Heart right ventricle (tissue), 16 donors: ENCODE data around the gene TMEM222. TPM values are rescaled to one million over a fixed set of nuclear protein-coding genes. Genes with fewer than 3 reads are reported as not detected.

Experiments
- ATAC-seq, 8 donors: fragments of 200-7000 bp; cut with Tn5 transposase; one replicate each; pipeline ENCODE4 v1.9.1; 2020; ENCODE audit warnings: mild to moderate bottlenecking in 8 of 8, moderate library complexity in 8 of 8, moderate number of reproducible peaks in 1 of 8
- DNase-seq, 2 donors: peaks; one replicate each; pipeline ENCODE4 v3.0.0-alpha.2; 2020
- H3K27ac ChIP-seq, 10 donors: fragments of 200-600 bp; sonication (generic) in 2 of 10; one replicate each; pipeline versions ENCODE4 v1.5.0 to v1.8.0; 2020 to 2022; ENCODE audit warnings: mild to moderate bottlenecking in 3 of 10
- H3K27me3 ChIP-seq, 7 donors: fragments of 200-600 bp; one replicate each; pipeline ENCODE4 v1.8.0; 2021 to 2022; ENCODE audit warnings: mild to moderate bottlenecking in 2 of 7
- H3K36me3 ChIP-seq, 9 donors: fragments of 200-600 bp; sonication (generic) in 1 of 9; one replicate each; pipeline versions ENCODE4 v1.5.0 to v1.8.0; 2020 to 2022; ENCODE audit warnings: mild to moderate bottlenecking in 2 of 9
- H3K4me1 ChIP-seq, 9 donors: fragments of 200-600 bp; sonication (generic) in 1 of 9; one replicate each; pipeline versions ENCODE4 v1.5.0 to v1.8.0; 2020 to 2022; ENCODE audit warnings: mild to moderate bottlenecking in 4 of 9
- H3K4me3 ChIP-seq, 10 donors: fragments of 200-600 bp; sonication (generic) in 2 of 10; one replicate each; pipeline versions ENCODE4 v1.5.0 to v1.8.0; 2020 to 2022; ENCODE audit warnings: mild to moderate bottlenecking in 7 of 10, moderate library complexity in 2 of 10
- H3K9me3 ChIP-seq, 11 donors: fragments of 200-600 bp in 10 of 11; sonication (generic) in 2 of 11; one replicate each; pipeline versions ENCODE4 v1.5.0 to v1.8.0; 2013 to 2022; ENCODE audit warnings: mild to moderate bottlenecking in 2 of 11, control low read depth in 1 of 11, moderate library complexity in 1 of 11
- WGBS, 2 donors: extraction: QIAGEN DNeasy Blood & Tissue Kit; methylation state at CpG; one replicate each; pipeline ENCODE4 v1.1.7; 2013; ENCODE audit warnings: inconsistent platforms in 1 of 2; 5-methylcytosine and 5-hydroxymethylcytosine counted together
- intact Hi-C, 10 donors: fragments of 100-400 bp; cut with DNase I; formaldehyde crosslinking; loops; one replicate each; pipeline versions ENCODE4 v1.11.1 to v1.14.2; 2022
- polyA plus RNA-seq, 2 donors: library from polyadenylated mRNA; stranded (reverse); fragments of 200-250 nt; gene quantifications; one replicate each; pipeline ENCODE4 v1.2.3, GENCODE V29; 2013
- total RNA-seq, 10 donors: library from RNA; stranded (reverse); fragmentation: NEBNext Ultra II Directional in 3 of 10; extraction: Animal tissue kit (Norgen Biotek cat#: 25700) in 3 of 10; gene quantifications; one replicate each; pipeline versions ENCODE4 v1.2.1 to v1.2.4, GENCODE V29; 2021 to 2023
- TF ChIP-seq, protein P1 (sequence below), 9 donors: fragments of 200-600 bp; sonication (generic) in 2 of 9; IDR thresholded peaks; one replicate each; pipeline versions ENCODE4 v1.5.0 to v1.8.0; 2021 to 2022; ENCODE audit warnings: antibody characterized with exemption in 9 of 9, mild to moderate bottlenecking in 5 of 9, moderate library complexity in 1 of 9
- donor health status: Arrhythmogenic right ventricular cardiomyopathy.
- donor health status: ischemic (EF 13 %, LVEDD 7.1; RV severe dilation, severe dysfunction).
- donor health status: healthy with polysubstance abuse.
- donor health status: DM: no; HTN: yes; CAD: no.
- donor health status: DM: no; HTN: no; CAD: no.
- donor health status: ischemic (EF 25% LVEDD 6.9; RV normal size, moderate dysfunction).
- donor health status: ischemic (EF 25% LVEDD 5.7; RV mildly dilated, moderate dysfunction).
- donor health status: healthy.
- donor health status: DM: yes; HTN: yes; CAD: no.
- donor health status: Ischemic cardiomyopathy.
- donor health status: ischemic (EF 35%, LVEDD 5.7; RV mildly dilated, moderate dysfunction).
- donor health status: nonischemic (EF 11% LVEDD 7.7; RV severe dilation, severe dysfunction).
- donor health status: DM: yes; HTN: yes; CAD: no.
- donor health status: PGD.
- donor health status: ischemic (EF 29% LVEDD 5.4; RV normal size, mild dysfunction).
- donor health status: nonischemic (EF 23%, LVEDD 6.1; RV moderate dilation, normal function).

Gene TMEM222
- total and polyA plus RNA-seq, 12 donors, result 24.1 to 47.2 (median 26.9) TPM

- DNase-seq (no peak), ATAC-seq (peak in 5 of 8 donors; percentile 27 to 72 (median 65))
- H3K4me1 ChIP-seq, result peaks cover 0 to 6% (median 0%) of the 10 kb centered on the region in 9 donors
- no peaks in the 10 kb centered on the region for H3K9me3 ChIP-seq
- WGBS, 2 donors, result 52 to 69% methylated on average over 5 of the region's 5 CpGs
- intact Hi-C loops, result loop anchor here in 2 of 10 donors (10.0 kb wide), 2 partner anchors 313 to 323 kb away; partner anchors contain the start of gene AHDC1 (in 1 of the 2)
- H3K27me3 ChIP-seq, result no peaks in the 10 kb centered on the region
- TF ChIP-seq, protein P1, sequence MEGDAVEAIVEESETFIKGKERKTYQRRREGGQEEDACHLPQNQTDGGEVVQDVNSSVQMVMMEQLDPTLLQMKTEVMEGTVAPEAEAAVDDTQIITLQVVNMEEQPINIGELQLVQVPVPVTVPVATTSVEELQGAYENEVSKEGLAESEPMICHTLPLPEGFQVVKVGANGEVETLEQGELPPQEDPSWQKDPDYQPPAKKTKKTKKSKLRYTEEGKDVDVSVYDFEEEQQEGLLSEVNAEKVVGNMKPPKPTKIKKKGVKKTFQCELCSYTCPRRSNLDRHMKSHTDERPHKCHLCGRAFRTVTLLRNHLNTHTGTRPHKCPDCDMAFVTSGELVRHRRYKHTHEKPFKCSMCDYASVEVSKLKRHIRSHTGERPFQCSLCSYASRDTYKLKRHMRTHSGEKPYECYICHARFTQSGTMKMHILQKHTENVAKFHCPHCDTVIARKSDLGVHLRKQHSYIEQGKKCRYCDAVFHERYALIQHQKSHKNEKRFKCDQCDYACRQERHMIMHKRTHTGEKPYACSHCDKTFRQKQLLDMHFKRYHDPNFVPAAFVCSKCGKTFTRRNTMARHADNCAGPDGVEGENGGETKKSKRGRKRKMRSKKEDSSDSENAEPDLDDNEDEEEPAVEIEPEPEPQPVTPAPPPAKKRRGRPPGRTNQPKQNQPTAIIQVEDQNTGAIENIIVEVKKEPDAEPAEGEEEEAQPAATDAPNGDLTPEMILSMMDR (IDR thresholded peaks at IDR 0.05), result no peak
- peaks cover 0 to 82% (median 44%) of the 10 kb centered on the region in 9 donors for H3K36me3 ChIP-seq
- H3K4me3 ChIP-seq, result no peak overlapping the region
- peak overlapping the region in 2 of 10 donors; percentile 3 to 10 for H3K27ac ChIP-seq
Measured at GRCh38 chr1:27292106-27292505, 29.9 kb upstream of the TMEM222 start.

DNA sequence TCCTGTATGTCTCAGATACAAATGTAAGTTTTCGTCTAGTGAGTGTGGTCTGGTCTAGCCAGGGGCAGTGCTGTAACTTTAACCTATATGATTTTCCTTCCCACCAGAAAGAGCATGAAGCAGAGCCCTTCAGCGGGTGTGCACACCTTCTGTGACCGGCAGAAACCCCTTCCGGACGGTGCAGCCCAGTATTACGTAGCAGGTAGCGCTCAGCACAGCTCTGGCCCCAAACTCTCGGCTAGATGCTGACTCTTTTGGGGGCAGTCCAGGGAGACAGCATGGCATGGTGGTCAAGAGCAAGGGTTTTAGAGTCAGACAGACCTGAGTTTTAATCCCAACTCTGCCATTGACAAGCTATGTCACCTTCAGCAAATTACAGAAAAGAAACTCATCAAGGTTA lies 28.0 kb upstream of the TMEM222 start:
- TF ChIP-seq, protein P1 (IDR thresholded peaks at IDR 0.05), result no peak
- Histone ChIP-seq H3K27ac (no peak overlapping the region), H3K9me3 (no peaks in the 10 kb centered on the region), H3K4me3 (no peak overlapping the region), H3K27me3 (no peaks in the 10 kb centered on the region), H3K4me1 (peaks cover 0 to 18% (median 7%) of the 10 kb centered on the region in 9 donors), H3K36me3 (peaks cover 0 to 88% (median 50%) of the 10 kb centered on the region in 9 donors)
- 96 to 98% methylated on average over 8 of the region's 8 CpGs for WGBS, 2 donors
- intact Hi-C loops, result loop anchor here in 2 of 10 donors (10.0 kb wide), 2 partner anchors 311 to 321 kb away; partner anchors contain the start of gene AHDC1 (in 1 of the 2)
- no peak for ATAC-seq
- no peak for DNase-seq

DNA sequence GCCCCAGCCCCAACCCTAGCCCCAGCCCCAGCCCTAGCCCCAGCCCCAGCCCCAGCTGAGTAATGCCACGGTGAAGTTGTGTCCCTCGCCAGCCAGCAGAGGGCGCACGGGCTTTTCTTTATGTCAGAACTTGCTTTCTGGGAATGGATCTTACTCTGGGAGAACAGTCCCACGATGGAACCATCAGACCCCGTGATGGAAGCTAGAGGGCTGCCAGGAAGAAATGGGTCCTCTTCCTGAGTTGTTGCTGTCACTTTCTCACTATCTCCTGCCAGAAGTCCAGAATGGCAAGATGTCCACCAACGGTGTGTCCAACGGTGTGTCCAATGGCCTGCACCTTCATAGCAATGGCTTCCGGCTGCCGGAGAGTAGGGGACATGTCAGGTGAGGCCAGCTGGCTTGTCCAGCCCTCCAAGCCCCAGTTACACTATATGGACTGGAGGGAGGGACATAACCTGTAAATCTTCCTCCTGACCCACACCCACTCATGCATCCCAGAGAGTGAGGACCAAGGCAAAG lies 25.1 kb upstream of the TMEM222 start:
- 38 to 39% methylated on average over 10 of the region's 10 CpGs for WGBS, 2 donors
- H3K27me3 ChIP-seq, result no peaks in the 10 kb centered on the region
- no peak overlapping the region for H3K4me3 ChIP-seq
- H3K9me3 ChIP-seq, result no peaks in the 10 kb centered on the region
- DNase-seq (peak; percentile 61 to 77), ATAC-seq (peak in 3 of 8 donors; percentile 20 to 29 (median 26))
- peaks cover 0 to 92% (median 44%) of the 10 kb centered on the region in 9 donors for H3K36me3 ChIP-seq
- H3K27ac ChIP-seq, result no peak overlapping the region
- peaks cover 11 to 47% (median 30%) of the 10 kb centered on the region in 9 donors for H3K4me1 ChIP-seq
- intact Hi-C loops, result loop anchor here in 5 of 10 donors (2.0 to 10.0 kb wide), 5 partner anchors 308 to 685 kb away; partner anchors contain the start of gene AHDC1 (in 2 of the 5)
- TF ChIP-seq, protein P1 (IDR thresholded peaks at IDR 0.05), result peak; percentile 39 to 69 (median 61)

GRCh38 chr1:27297903-27298302 lies 24.1 kb upstream of the TMEM222 start:
- peak overlapping the region in 1 of 10 donors; percentile 88 for H3K27ac ChIP-seq
- H3K4me3 ChIP-seq, result no peak overlapping the region
- WGBS, 2 donors, result 98 to 99% methylated on average over 3 of the region's 3 CpGs
- H3K36me3 ChIP-seq, result peaks cover 0 to 92% (median 46%) of the 10 kb centered on the region in 9 donors
- no peaks in the 10 kb centered on the region for H3K27me3 ChIP-seq
- TF ChIP-seq, protein P1 (IDR thresholded peaks at IDR 0.05), result no peak
- peaks cover 11 to 47% (median 30%) of the 10 kb centered on the region in 9 donors for H3K4me1 ChIP-seq
- ATAC-seq (no peak), DNase-seq (no peak)
- intact Hi-C loops, result loop anchor here in 6 of 10 donors (2.0 to 10.0 kb wide), 7 partner anchors 307 to 684 kb away; partner anchors contain the start of gene AHDC1 (in 2 of the 6)
- H3K9me3 ChIP-seq, result no peaks in the 10 kb centered on the region
